B cell (primary cell): Measurements from ENCODE around the gene MCM7.

Source experiments
- CTCF ChIP-seq: fragments of 200-600 bp; IDR thresholded peaks from one replicate; pipeline ENCODE4 v1.8.0; 2022; ENCODE audit warnings: antibody characterized with exemption, mild to moderate bottlenecking
- EZH2 ChIP-seq: IDR thresholded peaks from 2 replicates; pipeline ENCODE4 v1.6.1; 2012; ENCODE audit warnings: borderline replicate concordance, low read depth, mild to moderate bottlenecking, moderate library complexity, low read length; ENCODE audit not compliant: insufficient read depth, poor library complexity, severe bottlenecking

GRCh38 chr7:100132126-100132525 is 30.9 kb upstream of the MCM7 start:
- no peak for TF ChIP-seq CTCF
- no peak for TF ChIP-seq EZH2
